Measurements from ENCODE around the gene BPTF.
"Not testable (repeated sequence)": the region's sequence is repeated elsewhere in the genome, so short reads cannot be mapped to it uniquely, and the experiment has no call there.

BPTF gene

DNA sequence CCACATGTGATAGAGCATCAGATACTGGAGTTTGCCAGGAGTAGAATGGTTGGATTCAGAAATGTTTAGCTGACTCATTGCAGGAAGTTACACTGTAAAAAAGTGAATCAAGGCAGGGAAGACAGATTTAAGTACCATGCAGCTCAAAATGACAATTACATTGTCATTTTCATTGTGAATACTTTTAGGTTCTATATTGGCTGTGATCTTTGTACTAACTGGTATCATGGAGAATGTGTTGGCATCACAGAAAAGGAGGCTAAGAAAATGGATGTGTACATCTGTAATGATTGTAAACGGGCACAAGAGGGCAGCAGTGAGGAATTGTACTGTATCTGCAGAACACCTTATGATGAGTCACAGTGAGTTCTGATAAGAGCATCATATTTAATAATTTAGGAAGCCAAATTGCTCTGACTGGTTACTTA, 137.9 kb downstream of the BPTF start:
- DNase-seq (ENCODE audit: low spot score): peak; percentile 93

- DNase-seq (ENCODE audit: low spot score): no peak
Observed at GRCh38 chr17:67970783-67971182, 145.5 kb downstream of the BPTF start.

DNA sequence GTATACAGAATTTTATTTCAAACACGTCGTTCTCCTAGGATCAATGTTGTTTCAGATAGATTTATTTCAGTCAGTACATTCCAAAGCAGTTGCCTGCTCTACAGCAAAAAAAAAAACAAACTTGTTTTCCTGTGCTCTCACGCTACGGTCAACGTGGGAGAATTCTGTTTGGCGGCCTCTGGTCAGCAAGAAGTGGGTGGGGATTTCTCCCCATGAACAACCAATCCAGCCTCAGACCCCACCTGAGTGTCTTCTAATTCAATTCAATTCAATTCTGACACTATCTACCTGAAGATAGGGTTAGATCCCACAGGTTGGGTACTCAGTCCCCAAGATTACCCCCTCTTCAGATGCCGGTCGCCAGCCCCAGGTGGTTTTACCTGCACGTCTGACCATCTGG, 148.9 kb downstream of the BPTF start:
- DNase-seq (ENCODE audit: low spot score): no peak

DNA sequence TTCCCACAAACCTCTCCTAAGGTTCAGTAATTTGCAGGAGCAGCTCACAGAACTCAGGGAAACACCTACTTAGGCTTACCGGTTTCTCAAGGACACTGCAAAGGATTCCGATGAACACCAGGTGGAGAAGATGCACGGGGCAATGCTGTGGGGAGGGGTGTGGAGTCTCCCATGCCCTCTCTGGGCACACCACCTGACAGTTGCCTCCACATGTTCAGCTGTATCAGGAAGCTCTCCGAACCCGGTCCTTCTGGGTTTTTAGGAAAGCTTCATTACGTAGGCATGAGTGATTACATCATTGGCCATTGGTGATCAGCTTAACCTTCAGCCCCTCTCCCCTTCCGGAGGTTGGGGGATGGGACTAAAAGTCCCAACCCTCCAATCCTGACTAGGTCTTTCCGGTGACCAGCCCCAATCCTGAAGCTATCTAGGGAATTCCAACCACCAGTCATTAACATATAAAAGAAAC, 149.3 kb downstream of the BPTF start:
- DNase-seq (ENCODE audit: low spot score): no peak

- not testable (repeated sequence) for DNase-seq (ENCODE audit: low spot score)
Observed at GRCh38 chr17:67976306-67976705, 151.0 kb downstream of the BPTF start.

- no peak for DNase-seq (ENCODE audit: low spot score)
Observed at GRCh38 chr17:67980456-67980855, 155.2 kb downstream of the BPTF start.

DNA sequence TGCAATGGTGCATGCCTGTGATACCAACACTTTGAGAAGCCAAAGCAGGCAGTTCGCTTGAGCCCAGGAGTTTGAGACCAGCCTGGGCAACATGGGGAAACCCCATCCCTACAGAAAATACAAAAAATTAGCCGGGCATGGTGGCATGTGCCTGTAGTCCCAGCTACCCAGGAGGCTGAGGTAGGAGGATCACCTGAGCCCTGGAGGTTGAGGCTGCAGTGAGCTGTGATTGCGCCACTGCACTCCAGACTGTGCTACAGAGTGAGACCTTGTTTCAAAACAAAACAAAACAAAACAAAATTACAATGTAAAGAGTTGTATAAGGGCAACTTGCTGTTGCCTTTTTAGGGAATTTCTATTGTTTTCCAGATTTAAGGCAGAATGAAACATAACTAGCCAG, 155.6 kb downstream of the BPTF start:
- DNase-seq (ENCODE audit: low spot score): not testable (repeated sequence)

DNA sequence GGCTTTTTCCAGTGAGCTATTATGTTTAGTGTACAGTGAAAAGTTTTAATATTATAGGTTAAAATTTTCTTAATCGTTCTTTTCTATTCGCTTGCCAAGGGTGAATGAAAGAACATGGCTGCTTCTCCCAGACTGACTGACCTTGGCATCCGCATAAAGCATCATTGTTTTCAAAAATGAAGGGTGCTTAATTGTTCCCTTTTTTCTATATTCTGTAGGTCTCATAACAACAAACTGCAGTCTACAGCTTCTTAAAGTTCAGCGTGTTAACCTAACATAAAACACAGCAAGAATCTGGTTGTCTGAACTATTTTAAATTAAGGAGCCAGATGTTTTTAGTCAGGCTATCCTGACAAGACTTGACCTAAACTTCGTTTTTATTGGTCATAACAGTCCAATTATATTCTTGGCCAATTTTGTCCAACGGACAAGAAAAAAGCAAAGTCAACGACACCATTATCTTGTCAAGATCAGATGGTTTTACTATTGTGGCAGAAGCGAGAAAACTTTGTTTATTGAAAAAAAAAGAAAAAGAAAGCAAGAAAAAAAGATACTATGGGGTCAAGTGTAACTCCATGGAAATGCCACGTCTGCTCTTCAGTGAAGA, 156.8 kb downstream of the BPTF start:
- DNase-seq (ENCODE audit: low spot score): no peak

- DNase-seq (ENCODE audit: low spot score): no peak
Observed at GRCh38 chr17:67982686-67983382, 157.5 kb downstream of the BPTF start.

- DNase-seq (ENCODE audit: low spot score): no peak
Observed at GRCh38 chr17:67983383-67983688, 158.0 kb downstream of the BPTF start.

- no peak for DNase-seq (ENCODE audit: low spot score)
Observed at GRCh38 chr17:67990909-67991308, 165.6 kb downstream of the BPTF start.

DNA sequence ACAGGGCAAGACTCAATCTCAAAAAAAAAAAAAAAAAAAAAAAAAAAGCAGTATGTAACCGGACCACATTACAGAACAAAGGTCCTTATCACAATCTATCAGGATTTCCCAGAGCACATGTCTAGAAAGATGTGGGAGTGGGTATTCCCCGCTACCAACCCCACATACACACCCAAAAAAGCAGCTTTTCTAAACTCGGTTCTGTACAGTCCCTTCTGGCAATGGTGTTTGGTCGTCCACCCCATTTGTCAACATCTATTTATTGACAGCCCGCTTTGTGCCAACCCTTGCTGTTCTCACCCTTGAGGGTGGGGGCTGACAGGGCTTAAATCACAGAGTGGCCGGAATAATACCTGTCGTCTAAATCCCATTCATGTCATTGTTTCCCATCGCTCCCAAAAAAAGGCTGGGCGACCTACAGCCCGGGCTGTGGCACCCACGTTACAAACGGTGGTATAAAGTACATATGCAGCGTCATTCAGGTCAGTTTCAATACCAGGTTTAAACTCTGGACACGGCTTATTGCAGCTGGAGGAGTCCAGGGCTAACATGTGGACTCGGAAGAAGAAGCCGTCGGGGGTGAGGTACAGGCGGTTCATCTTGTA, 167.3 kb downstream of the BPTF start:
- DNase-seq (ENCODE audit: low spot score): no peak

DNA sequence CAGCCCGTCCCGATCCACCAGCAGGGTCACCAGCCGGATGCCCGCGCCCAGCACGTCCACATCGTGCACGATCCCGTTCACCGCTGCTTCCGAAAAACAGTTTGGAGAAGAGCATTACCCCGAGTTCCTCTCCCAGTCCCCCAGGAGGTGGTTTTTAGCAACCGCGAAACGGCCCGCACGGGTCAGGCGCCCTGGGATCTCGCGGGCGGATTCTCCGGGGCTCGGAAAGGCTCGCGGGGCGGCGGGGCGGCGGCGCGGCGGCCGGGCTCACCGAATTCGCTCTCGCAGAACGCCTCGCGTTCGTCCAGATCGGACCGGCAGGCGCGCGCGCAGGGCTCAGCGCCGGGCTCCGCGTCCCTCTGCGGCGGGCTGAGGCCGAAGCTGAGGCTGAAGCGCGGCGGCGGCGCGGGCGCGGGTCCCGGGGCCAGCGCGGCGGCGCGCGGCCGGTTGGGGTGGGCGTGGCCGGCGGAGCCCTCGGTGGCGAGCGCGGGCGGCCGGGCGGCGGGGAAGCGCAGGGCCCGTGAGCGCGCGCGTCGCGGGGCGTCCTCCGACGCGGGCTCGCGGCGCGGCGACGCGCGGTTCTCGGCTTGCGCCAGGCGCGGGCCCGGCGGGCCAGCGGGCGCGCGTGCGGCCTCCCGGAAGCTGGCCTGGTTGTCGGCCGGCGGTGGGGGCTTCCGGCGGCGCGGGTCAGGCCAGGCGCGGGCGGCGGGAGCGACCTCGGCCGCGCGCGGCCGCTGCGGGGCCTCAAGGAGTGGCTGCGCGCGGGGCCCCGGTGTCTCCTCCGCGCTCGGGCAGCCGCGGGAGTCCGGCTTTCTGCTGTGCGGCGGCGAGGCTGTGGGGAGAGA, 168.1 kb downstream of the BPTF start:
- peak; percentile 80 for DNase-seq (ENCODE audit: low spot score)

DNA sequence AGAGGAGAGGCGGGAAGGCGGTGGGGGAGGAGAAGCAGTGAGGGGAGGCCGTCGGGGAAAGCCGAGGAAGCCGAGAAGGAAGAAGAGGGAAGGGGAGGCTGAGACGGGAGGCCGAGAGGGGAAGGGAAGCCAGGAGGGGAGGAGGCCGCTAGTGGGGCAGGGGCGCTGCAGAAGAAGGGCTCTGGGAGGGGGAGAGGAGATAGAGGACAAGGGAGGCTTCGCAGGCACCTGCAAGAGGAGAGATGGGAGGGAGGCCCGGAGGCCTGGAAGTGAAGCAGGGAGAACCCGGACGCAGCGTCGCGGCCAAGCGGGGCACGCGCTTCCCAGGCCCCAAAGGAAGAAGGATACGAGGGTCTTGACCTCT, 168.7 kb downstream of the BPTF start:
- no peak for DNase-seq (ENCODE audit: low spot score)

- no peak for DNase-seq (ENCODE audit: low spot score)
Observed at GRCh38 chr17:67994817-67995569, 169.7 kb downstream of the BPTF start.

DNA sequence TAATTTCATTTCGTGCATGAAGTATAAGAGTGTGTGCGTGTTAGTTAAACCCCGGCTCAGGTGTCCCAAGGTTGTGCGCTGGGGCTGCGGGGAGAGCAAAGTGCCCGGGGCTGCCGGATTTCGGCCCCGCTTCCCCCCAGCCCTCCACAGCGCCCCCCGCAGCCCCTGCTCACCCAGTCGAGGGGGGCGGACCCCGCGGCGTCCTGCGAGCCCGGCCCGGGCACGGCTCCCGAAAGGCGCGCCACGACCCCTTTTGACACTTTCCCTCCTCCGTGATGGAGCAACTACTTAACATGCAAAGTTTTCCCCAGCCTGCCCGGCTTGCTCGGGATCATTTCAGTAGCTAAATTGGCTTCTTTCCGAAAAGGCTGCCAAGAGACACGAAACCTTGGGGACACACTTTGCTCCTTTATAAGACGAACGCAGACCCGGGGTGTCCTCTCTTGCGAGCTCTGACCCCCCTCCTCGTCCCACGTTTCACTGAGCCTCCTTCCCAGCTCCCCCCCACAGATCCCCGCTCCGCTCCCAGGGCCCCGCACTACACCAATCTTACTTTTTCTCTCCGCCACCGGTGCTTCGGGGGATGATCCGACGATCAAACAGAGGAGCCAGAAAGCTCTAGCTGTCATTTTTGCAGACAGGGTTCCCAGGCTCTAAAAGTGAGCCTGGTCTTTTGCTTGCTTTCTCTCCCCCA, 170.4 kb downstream of the BPTF start:
- no peak for DNase-seq (ENCODE audit: low spot score)

DNA sequence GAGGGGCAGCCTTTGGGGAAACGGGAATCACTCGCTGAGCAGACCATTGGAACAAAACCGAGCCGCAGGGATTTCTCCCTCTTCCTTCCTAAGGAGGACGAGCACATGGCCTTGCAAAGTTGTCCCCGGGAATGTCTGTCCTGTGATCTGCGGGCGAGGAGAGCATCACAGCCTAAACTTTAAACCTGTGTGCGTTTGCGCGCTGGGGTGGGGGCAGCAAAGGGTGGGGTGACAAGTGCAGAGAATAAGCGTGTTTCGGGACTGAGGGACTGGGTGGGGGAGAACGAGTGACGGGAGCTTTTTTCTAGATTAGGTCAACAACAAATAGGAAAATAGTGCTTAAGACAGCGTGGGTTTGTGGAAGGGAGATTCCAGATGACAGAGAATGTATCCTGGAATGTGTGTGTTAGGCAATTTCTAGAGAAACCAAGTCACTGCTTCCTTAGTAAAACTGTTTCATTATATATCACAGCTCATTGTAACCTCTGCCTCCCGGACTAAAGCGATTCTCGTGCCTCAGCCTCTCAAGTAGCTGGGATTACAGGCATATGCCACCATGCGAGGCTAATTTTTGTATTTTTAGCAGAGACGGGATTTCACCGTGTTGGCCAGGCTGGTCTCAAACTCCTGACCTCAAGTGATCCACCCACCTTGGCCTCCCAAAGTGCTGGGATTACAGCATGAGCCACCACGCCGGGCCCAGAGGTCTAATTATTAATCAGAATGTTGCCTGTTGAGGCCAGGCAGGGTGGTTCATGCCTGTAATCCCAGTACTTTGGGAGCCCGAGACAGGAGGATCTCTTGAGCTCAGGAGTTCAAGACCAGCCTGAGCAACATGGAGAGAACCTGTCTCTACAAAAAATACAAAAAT, 171.2 kb downstream of the BPTF start, which contains the start of gene C17orf58:
Gene C17orf58 (minus strand): TSS at position 169 of the 871 bp plus-strand sequence. CDS start 271 bp downstream, outside the sequence.
- not testable (repeated sequence) for DNase-seq (ENCODE audit: low spot score)

DNA sequence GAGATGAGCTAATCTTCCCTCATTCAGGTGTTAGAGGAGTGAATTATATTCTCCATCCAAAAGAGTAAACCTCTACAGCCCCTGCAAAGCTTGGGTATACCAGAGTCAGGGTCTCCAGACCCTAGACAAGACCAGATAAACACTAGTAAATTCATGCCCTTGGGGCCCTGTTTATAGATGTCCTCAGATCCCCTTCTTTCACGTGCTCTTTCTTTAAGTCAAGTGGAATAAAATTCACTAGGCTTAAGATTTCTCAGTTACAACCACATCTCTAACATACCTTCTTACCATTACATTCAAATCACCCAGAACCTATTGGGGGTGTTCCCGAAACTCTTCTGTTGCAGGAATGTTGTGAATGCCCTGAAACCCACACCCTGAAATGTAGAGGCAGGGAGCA, 173.2 kb downstream of the BPTF start:
- no peak for DNase-seq (ENCODE audit: low spot score)

GRCh38 chr17:67999291-67999911, 174.1 kb downstream of the BPTF start:
- DNase-seq (ENCODE audit: low spot score): no peak

DNA sequence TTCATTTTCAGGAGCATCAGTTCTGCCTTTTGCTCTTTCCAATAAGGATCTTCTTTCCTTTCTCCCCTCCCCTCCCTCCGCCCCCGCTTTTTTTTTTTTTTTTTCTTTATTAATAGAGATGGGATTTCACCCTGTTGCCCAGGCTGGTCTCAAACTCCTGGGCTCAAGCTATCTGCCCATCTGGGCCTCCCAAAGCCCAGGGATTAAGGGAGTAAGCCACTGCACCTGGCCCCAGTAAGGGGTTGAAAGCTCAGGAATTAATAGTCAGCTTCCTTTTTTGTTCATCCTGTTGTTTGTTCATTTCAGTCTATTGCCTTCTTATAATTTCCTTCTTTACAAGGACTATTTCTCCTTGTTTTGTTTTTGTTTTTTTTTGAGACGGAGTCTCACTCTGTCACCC, 178.9 kb downstream of the BPTF start:
- DNase-seq (ENCODE audit: low spot score): no peak

Data from hematopoietic multipotent progenitor cell treated with erythropoietin and hydrocortisone succinate and interleukin-3 and kit ligand, for 17 days (in vitro differentiated cells).